Measurements from ENCODE around the gene ENKUR. TPM values are rescaled to one million over a fixed set of nuclear protein-coding genes. Genes with fewer than 3 reads are reported as not detected.

ENKUR gene
- total RNA-seq, 1 experiment from 2014 or later, result 0.32 TPM

DNA sequence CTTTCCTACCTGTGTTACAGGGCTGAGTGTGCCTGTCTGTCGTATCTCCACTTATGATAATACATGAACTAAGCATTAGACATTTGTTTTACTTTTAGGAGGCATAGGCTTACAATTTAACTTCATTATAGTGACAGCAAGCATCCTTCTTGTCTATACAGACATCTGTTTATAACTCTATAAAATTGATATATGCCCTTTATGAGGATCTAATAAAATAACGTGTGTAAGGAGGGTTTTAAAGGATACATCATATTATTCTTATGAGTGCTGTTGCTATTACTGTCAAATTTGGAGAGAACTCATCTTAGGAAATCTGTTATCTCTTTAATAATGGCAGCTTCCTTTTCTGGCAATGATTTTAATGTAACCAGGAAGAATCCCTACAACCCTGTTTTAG is 22.4 kb upstream of the ENKUR start:
- TF ChIP-seq EZH2phosphoT487 (IDR thresholded peaks at IDR 0.05; ENCODE audit: borderline replicate concordance) (no peak), POLR2AphosphoS5 (IDR thresholded peaks at IDR 0.05; ENCODE audit: low read depth, low read length) (no peak), ELF1 (IDR thresholded peaks at IDR 0.05; ENCODE audit: borderline replicate concordance, low read depth) (no peak), FOSL1 (IDR thresholded peaks at IDR 0.05; ENCODE audit: low read depth) (no peak), SIN3A (IDR thresholded peaks at IDR 0.05; ENCODE audit: low read depth) (no peak), POLR2A (IDR thresholded peaks at IDR 0.05; ENCODE audit: borderline replicate concordance, extremely low read depth, insufficient read depth, insufficient read length) (no peak), EGR1 (IDR thresholded peaks at IDR 0.05; ENCODE audit: low read depth) (no peak), SP1 (IDR thresholded peaks at IDR 0.05; ENCODE audit: low read depth) (no peak), ZBTB33 (IDR thresholded peaks at IDR 0.05; ENCODE audit: extremely low read depth, insufficient replicate concordance, low read length) (no peak), RAD21 (IDR thresholded peaks at IDR 0.05; ENCODE audit: low read depth) (no peak)
- TF ChIP-seq, protein P1, sequence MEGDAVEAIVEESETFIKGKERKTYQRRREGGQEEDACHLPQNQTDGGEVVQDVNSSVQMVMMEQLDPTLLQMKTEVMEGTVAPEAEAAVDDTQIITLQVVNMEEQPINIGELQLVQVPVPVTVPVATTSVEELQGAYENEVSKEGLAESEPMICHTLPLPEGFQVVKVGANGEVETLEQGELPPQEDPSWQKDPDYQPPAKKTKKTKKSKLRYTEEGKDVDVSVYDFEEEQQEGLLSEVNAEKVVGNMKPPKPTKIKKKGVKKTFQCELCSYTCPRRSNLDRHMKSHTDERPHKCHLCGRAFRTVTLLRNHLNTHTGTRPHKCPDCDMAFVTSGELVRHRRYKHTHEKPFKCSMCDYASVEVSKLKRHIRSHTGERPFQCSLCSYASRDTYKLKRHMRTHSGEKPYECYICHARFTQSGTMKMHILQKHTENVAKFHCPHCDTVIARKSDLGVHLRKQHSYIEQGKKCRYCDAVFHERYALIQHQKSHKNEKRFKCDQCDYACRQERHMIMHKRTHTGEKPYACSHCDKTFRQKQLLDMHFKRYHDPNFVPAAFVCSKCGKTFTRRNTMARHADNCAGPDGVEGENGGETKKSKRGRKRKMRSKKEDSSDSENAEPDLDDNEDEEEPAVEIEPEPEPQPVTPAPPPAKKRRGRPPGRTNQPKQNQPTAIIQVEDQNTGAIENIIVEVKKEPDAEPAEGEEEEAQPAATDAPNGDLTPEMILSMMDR (IDR thresholded peaks at IDR 0.05 in 2 of 3, conservative IDR thresholded peaks at IDR 0.05 in 1 of 3; ENCODE audit: borderline replicate concordance in 1 of 3, insufficient read depth in 1 of 3, low read depth in 2 of 3, low read length in 2 of 3), result no peak
- Histone ChIP-seq H3K27me3 (ENCODE audit: insufficient read depth, low read length) (no peaks in the 10 kb centered on the region), H3K4me3 (replicated peaks in 1 of 2; ENCODE audit: low read depth in 1 of 2, low read length in 2 of 2) (no peak overlapping the region), H3K79me2 (ENCODE audit: insufficient read depth, low read length) (no peaks in the 10 kb centered on the region), H3K36me3 (ENCODE audit: control insufficient read depth in 1 of 2, insufficient read depth in 2 of 2, low read length in 2 of 2) (no peaks in the 10 kb centered on the region), H3K4me1 (ENCODE audit: control insufficient read depth in 1 of 2, insufficient read depth in 2 of 2, low read length in 2 of 2) (no peaks in the 10 kb centered on the region), H3K4me2 (ENCODE audit: low read length) (no peak overlapping the region), H3K9me3 (ENCODE audit: control insufficient read depth in 1 of 2, insufficient read depth in 1 of 2, low read depth in 1 of 2, low read length in 2 of 2) (no peaks in the 10 kb centered on the region), H3K27ac (ENCODE audit: low read depth, low read length) (no peak overlapping the region), H3K9me2 (ENCODE audit: insufficient read depth) (no peaks in the 10 kb centered on the region), H3K9ac (ENCODE audit: low read length) (no peak overlapping the region), H2AFZ (ENCODE audit: low read depth, low read length, poor library complexity, severe bottlenecking) (no peak overlapping the region), H4K20me1 (ENCODE audit: insufficient read depth) (no peaks in the 10 kb centered on the region)
- ChIA-PET RAD21 (ENCODE audit: low non-redundant PET in 1 of 2, low total read pairs in 2 of 2, uncharacterized antibody in 2 of 2, unreplicated experiment in 2 of 2) (interaction anchor here in 1 of 2 experiments (0.6 kb wide), 1 partner anchor 361 kb away, joined by 3 read pairs; no protein-coding TSS in a partner anchor), POLR2A (no interaction called here), CTCF (no interaction called here)
- no TSS peak for BruUV-seq (replicated peaks)
- ATAC-seq, result no peak
- intact Hi-C loops (cut with micrococcal nuclease), result no loop called here
- DNase-seq (ENCODE audit: low read depth, low spot score), result no peak

Measured in HCT116 (cell line).